Adrenal gland (tissue), 5 donors: ENCODE results near the gene LRRIQ1.

Experiments used
- POLR2A ChIP-seq, 2 donors: fragments of 450-650 bp; IDR thresholded peaks; one replicate each; pipeline ENCODE4 v1.6.1; 2017; ENCODE audit warnings: antibody characterized with exemption in 2 of 2, mild to moderate bottlenecking in 2 of 2, moderate library complexity in 1 of 2
- TF ChIP-seq, protein P1 (sequence below), 6 experiments: fragments of 450-650 bp in 4 of 6; fragments of 200-600 bp in 2 of 6; sonication (generic) in 1 of 6; IDR thresholded peaks; 1 replicate in 5 of 6; 2 replicates in 1 of 6; pipeline versions ENCODE4 v1.5.1 to v1.8.0; 2016 to 2021; ENCODE audit warnings: antibody characterized with exemption in 6 of 6, mild to moderate bottlenecking in 2 of 6, moderate library complexity in 1 of 6
- donor health status: DM: no; HTN: no; CAD: no.

DNA sequence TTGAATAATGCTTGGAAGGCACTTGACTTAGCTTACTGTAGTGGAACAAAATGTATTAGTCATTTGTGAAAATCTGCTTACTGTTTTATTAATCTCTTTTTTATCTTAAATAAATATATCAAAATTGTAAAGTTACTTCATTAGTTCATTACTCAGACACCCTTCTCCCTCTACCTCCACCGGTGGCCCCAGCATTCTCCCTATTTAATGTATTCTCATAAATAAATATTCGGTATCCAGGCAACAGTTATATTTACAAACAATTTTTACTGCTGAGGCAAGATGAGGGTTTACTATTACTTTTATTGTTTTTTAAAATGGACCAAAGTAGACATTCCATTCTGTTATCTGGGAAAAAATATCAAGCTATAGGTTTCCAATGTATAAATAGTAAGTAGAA is 224.3 kb downstream of the LRRIQ1 start:
- TF ChIP-seq, protein P1, sequence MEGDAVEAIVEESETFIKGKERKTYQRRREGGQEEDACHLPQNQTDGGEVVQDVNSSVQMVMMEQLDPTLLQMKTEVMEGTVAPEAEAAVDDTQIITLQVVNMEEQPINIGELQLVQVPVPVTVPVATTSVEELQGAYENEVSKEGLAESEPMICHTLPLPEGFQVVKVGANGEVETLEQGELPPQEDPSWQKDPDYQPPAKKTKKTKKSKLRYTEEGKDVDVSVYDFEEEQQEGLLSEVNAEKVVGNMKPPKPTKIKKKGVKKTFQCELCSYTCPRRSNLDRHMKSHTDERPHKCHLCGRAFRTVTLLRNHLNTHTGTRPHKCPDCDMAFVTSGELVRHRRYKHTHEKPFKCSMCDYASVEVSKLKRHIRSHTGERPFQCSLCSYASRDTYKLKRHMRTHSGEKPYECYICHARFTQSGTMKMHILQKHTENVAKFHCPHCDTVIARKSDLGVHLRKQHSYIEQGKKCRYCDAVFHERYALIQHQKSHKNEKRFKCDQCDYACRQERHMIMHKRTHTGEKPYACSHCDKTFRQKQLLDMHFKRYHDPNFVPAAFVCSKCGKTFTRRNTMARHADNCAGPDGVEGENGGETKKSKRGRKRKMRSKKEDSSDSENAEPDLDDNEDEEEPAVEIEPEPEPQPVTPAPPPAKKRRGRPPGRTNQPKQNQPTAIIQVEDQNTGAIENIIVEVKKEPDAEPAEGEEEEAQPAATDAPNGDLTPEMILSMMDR (IDR thresholded peaks at IDR 0.05), result no peak
- no peak for TF ChIP-seq POLR2A (IDR thresholded peaks at IDR 0.05)
